GM12892 (cell line): Measurements from ENCODE around the gene THY1.
A peak's percentile ranks its signal among the peaks of the same experiment; 100 is the strongest.

Experiments
- DNase-seq: peaks from one replicate; pipeline ENCODE4 v3.0.0; 2011; ENCODE audit not compliant: insufficient read length
- FAIRE-seq: peaks from 2 replicates; lab custom pipeline; 2011; peaks lifted over from hg19 to GRCh38; lab: Jason Lieb, UNC
- POLR2A ChIP-seq: IDR thresholded peaks from 2 replicates; pipeline ENCODE4 v1.6.1; 2011; ENCODE audit warnings: low read depth, low read length, control low read depth
- POLR2AphosphoS5 ChIP-seq: IDR thresholded peaks from 2 replicates; pipeline ENCODE4 v1.6.1; 2011; ENCODE audit warnings: low read depth, low read length, control low read depth
- TAF1 ChIP-seq: IDR thresholded peaks from 2 replicates; pipeline ENCODE4 v1.6.1; 2011; ENCODE audit warnings: low read depth, mild to moderate bottlenecking, control low read depth, low read length, borderline replicate concordance

Gene THY1

DNA sequence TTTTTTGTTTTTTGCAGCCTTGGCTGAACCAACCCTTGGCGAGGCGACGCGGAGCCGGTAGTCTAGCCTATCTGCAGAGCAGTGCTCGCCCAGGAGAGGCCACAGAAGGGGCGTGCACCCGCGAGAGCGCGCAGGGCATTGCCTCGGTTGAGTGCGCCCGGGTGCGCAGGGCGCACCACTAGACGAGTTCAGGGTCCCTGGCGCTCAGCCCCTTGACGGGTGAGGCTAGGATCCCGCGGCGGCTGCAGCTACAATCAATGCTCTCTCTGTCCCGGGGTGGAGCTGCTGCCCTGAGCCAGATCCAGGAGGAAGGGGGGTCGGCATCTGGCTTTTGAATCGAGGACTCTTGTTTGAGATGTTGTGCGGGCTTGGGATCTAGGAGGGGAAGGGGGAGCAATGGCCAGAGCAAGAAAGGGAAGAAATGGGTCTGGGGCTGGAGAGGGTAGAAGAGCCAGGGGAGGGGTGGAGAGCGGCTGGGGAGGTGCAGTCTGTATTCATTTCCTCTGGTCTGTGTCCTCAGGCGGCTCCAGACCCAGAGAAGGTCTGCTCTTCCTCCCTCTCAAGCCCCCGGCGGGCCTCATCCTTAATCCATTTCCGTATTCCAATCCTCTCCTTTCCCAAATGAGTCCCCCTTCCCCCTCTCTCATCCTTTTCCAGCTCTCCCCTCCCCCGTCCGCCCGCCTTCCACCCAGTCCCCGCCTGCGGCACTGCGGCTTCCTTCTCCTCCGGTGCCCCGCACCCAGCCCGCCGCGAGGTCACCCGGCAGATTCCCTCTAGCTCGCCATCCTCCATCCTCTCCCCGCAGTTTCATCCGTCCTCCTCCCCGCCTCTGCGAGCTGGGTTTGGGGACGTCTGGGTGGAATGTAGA is 797 bp downstream of the THY1 start:
- FAIRE-seq (peak; percentile 91), DNase-seq (no peak)
- TF ChIP-seq POLR2AphosphoS5 = no peak
- TF ChIP-seq POLR2A = no peak
- no peak for TF ChIP-seq TAF1

DNA sequence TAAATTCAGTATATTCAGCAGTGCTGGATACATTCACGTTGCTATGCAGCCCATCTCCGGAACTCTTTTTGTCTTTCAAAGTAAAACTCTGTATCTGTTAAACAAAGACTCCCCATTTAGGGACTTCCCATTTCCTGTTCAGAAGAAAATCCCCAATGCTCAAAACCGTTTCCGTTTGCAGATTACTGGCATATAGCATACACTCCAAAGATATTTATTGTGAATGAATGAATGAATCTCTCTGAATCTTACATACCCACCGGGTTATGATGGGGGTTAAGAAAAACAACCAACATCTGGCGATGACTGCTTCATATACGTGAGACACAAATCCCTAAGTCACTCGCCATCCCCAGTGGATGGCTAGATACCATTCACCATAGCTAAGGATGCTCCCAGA is 1.6 kb downstream of the THY1 start:
- TF ChIP-seq POLR2A = no peak
- TF ChIP-seq POLR2AphosphoS5 = no peak
- TF ChIP-seq TAF1 = no peak
- DNase-seq (no peak), FAIRE-seq (no peak)

DNA sequence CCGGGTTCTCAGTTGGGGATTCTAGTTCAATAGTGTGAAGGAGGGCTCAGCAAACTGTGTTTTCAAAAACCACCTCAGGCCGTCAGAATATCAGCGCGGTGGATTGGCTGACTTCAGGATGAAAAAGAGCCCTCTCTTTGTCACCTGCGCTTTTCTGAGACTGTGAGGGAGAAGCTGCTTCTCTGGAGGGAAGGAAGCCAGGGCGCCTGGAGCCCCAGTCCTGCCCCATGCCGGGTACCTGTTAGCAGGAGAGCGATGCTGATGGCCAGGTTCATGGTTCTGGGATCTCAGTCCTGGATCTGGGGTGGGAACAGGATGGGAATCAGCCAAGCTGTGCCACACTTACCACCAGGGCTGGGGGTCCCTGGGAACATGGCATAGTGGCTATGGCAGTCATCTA is 2.3 kb downstream of the THY1 start:
- FAIRE-seq = peak; percentile 75
- TF ChIP-seq TAF1 (no peak), POLR2AphosphoS5 (no peak), POLR2A (no peak)
- no peak for DNase-seq

DNA sequence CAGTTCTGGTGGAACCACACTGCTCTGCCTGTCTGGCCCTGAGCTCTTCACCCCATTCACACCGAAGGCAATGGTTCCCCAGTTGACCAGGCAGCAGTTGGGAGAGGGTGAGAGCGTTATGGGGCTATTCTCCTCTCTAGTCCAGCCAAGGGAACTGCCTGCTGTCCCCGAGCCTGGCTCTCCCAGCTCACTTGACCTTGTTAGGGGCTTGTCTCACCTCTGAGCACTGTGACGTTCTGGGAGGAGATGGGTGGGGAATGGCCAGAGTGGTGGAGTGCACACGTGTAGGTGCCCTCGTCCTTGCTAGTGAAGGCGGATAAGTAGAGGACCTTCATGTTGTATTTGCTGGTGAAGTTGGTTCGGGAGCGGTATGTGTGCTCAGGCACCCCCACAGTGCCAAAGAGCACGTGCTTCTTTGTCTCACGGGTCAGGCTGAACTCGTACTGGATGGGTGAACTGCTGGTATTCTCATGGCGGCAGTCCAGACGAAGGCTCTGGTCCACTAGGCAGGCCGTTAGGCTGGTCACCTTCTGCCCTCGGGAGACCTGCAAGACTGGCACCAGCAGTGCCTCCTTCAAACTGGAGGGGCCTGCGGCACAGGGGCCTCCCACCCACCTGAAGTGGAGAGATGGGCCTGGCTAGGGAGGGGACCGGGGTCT is 3.0 kb downstream of the THY1 start:
- DNase-seq (no peak), FAIRE-seq (no peak)

DNA sequence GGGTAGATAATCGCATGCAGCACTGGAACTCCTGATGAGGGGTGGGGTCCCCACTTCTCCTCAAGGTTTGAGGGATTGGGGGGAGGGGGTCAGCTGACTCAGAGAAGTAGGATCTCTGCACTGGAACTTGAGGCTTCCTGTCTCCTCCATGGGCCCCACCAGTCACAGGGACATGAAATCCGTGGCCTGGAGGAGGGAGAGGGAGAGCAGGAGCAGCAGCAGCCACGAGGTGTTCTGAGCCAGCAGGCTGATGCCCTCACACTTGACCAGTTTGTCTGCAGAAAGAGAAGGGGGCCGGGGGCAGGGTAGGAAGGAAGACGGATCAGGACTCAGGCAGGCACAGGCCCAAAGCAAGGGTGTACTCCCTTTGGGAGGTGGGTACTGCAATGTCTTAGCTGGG is 3.7 kb downstream of the THY1 start:
- no peak for DNase-seq
- no peak for FAIRE-seq
- no peak for TF ChIP-seq TAF1
- no peak for TF ChIP-seq POLR2AphosphoS5
- no peak for TF ChIP-seq POLR2A

More for the DNA sequence above, 3.0 kb downstream of the THY1 start:
- no peak for TF ChIP-seq POLR2AphosphoS5
- no peak for TF ChIP-seq POLR2A
- TF ChIP-seq TAF1 = no peak

DNA sequence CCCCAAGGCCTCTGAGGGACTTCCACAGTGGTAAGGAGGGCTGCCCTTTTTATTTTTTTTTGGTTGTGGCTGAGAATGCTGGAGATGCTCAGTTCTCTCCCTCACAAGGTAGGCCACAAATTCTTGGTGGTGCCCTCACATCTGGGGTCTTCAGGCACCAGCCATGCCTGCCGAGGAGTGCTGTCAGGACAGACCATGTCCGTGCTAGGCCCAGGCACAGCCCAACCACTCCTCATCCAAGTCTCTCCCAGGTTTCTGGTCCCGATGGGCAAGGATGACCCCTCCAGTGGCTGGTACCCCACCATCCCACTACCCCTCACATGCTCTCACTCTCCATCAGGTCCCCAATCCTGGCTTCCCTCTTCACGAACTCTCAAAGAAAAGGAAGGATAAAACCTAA is 4.2 kb downstream of the THY1 start:
- TF ChIP-seq POLR2A = no peak
- no peak for DNase-seq
- no peak for FAIRE-seq

DNA sequence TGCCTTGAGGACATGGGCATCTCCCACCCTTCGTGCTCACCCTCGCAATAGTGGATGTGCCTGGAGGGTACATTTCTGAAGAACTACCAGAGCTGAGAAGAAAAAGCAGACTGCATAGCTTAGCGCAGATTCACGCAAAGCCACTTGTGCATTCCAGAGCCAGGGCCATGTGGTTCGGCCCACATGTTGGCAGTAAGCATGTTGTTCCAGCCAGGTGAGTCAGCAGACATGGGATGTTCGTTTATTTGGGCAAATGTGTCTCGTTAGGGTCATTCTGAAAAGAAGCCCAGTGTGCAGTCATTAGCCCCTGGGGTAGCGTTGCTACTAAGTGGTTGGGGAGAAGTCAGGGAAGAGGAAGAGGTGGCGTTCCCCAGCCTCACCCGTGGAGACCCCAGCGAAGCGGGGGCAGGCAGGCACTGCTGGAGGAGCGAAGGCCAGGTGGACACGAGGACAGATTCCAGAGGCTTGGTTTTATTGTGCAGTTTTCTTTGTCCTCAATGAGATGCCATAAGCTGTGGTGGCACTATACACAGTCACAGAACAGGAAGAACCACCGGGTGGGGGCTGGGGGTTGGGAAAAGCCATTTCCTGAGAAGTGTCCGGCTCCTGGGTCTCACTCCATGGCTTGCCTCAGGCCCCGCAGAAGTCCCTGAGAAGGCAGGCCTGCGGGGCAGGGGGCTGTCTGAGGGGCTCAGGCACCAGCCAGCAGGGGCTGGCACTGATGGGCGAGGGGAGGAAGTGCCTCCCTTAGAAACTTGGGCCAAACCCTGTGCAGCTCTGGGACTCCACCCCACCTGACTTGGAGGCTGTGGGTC is 5.0 kb downstream of the THY1 start:
- FAIRE-seq (peak; percentile 5), DNase-seq (no peak)
- TF ChIP-seq POLR2AphosphoS5 = no peak
- TF ChIP-seq POLR2A = no peak
- TF ChIP-seq TAF1 = no peak

DNA sequence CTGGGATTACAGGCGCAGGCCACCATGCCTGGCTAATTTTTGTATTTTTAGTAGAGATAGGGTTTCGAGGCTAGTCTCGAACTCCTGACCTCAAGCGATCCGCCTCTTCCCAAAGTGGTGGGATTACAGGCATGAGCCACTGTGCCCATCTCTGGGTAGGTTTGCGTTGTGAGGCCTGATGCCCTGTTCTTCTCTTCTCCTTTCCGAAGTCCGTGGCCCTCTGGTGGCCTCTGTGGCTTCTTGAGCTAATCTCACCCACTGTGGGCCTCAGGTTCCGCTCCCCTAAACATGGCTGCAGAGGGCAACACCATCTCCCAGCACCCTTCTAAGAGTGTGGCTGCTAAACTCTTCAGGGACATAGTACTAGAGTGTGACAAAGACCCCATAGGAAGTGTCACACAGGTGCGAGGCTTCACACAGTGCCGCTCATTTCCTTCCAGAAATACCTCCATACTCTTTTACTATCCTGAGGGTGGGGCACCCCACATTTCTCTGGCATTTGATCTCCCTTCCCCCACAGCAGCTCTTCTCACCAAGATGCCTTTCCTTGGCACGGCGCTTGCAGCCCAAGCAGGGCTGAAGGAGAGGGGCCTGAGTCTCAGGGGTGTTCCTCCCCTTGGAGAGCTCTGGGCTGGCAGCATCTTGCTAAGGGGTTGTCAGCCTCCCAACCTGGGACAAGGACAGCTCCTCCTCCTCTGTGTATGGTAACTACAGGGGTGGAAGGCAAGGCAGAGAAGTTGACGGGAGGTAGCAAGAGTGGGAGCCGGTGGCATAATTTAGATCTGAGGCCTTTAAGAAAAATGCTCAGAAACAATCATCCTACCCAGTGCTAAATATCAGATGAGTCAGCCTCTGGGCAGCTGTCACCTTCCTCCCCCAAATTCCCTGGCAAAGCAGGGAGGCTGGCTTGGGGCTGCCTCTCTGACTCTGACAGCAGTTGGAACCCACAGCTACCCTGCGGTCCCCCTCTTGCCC is 6.1 kb downstream of the THY1 start:
- DNase-seq (no peak), FAIRE-seq (peak; percentile 5)
- TF ChIP-seq POLR2A (no peak), TAF1 (no peak), POLR2AphosphoS5 (no peak)

DNA sequence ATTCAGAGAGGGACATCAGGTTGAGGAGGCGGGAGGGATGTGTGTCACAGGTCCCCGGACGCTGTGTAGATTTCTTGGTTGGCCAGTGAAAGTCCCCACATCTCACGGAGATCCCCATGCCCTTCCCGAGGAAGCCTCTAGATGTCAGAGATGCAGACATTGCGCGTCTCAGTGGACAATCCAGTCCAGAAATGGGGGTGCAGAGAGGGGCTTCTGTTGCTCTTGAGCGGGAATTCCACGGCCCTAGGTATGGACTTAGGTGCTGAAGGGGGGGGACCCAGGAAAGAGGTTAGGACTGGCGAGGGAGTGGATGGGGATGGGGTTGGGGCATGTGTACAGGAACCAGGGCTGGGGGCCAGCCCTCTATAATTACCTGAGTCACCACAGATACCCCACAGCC is 7.0 kb downstream of the THY1 start:
- DNase-seq (no peak), FAIRE-seq (peak; percentile 90)
- no peak for TF ChIP-seq POLR2AphosphoS5
- no peak for TF ChIP-seq TAF1
- TF ChIP-seq POLR2A = no peak

DNA sequence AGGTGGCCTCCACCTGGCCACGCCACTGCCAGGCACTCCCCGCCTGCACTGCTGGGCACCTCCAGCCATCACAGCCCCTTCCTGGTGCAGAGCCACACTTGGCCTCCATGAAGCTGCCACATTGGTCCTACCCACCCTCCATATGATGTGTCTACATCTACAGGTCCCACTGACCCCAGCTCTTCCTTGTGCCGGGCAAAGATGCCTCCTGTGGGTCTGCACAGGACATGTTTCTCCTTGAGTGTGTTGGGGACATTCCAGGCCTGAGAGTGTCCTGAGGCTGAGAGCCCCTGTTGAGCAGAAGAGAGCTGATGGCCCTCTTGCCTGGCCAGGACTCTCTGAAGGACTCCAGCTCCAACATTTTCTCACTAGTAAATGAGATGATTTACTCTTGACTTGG is 7.5 kb downstream of the THY1 start:
- DNase-seq (no peak), FAIRE-seq (no peak)
- TF ChIP-seq TAF1 = no peak
- no peak for TF ChIP-seq POLR2A
- TF ChIP-seq POLR2AphosphoS5 = no peak

DNA sequence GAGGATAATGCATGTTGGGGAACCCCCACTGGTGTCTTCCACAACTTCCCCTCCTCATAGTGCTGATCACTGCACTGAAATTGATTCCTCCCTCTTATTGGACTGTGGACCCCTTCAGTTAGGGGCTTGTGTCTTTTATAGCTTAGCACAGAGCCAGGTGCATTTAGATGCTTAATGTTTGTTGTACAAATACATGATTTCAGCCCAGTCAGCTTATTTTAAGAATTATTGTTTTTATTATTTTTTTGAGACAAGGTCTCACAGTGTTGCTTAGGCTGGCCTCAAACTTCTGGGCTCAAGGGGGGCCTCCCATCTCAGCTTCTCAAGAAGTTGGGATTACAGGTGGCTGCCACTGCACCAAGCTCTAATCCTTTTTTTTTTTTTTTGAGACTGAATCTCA is 8.2 kb downstream of the THY1 start:
- TF ChIP-seq TAF1 (no peak), POLR2AphosphoS5 (no peak)
- DNase-seq (no peak), FAIRE-seq (no peak)

DNA sequence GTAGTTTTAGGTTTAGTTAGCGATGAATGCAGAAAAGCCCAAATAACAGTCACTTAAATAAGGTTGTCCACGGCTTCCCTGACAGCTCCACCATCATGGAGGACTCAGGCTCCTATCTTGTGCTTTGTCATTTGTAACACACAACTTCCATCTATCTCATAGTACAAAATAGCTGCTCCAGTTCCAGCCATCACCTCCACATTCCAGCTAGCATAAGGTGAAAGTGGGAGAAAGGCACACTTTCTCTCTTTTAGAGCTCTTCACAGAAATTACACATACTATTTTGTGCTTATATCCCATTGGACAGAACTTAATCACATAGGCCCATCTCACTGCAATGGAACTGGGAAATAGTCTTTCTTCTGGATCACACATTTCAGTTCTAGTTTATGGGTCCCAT is 8.7 kb downstream of the THY1 start:
- FAIRE-seq (no peak), DNase-seq (no peak)
- TF ChIP-seq TAF1 (no peak), POLR2A (no peak), POLR2AphosphoS5 (no peak)
